Right ventricle myocardium superior (tissue), 1 donor: ENCODE results near the gene CDK7. TPM values are rescaled to one million over a fixed set of nuclear protein-coding genes. Genes with fewer than 3 reads are reported as not detected.

ENCODE experiments used
- ATAC-seq: fragments of 200-7000 bp; cut with Tn5 transposase; one replicate; pipeline ENCODE4 v1.9.1; 2020; ENCODE audit warnings: mild to moderate bottlenecking; ENCODE audit not compliant: poor library complexity
- DNase-seq: peaks from one replicate; pipeline ENCODE4 v3.0.0-alpha.2; 2020
- intact Hi-C: fragments of 100-400 bp; cut with DNase I; formaldehyde crosslinking; loops from one replicate; pipeline ENCODE4 v1.11.2; 2022
- total RNA-seq: library from RNA; stranded (reverse); fragmentation: NEBNext Ultra II Directional; extraction: Animal tissue kit (Norgen Biotek cat#: 25700); gene quantifications from one replicate; pipeline ENCODE4 v1.2.1, GENCODE V29; 2021
- donor health status: DM: no; HTN: yes; CAD: no; lungs with severe emphysema.

Gene CDK7
- total RNA-seq, 1 donor from 2014 or later = 14.8 TPM

GRCh38 chr5:69279517-69279916 lies 44.8 kb downstream of the CDK7 start:
- intact Hi-C loops = no loop called here
- ATAC-seq (peak; percentile 87), DNase-seq (no peak)

DNA sequence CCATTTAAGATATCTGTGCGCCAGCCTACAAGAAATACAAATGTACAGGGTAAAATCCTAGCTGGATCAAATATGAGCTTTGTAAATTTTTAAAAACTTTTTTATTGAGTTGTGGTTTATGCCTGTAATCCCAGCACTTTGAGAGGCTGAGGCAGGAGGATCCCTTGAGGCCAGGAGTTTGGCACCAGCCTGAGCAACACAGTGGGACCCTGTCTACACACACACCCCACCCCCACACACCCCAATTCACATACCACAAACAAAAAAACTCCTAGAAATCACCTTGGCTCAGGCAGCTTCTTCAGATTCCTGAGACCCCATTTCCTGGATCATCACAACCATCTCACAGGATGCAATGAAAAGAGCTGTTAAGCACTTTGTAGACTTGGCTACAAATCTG lies 46.4 kb downstream of the CDK7 start:
- DNase-seq (no peak), ATAC-seq (no peak)
- intact Hi-C loops = no loop called here

GRCh38 chr5:69284203-69284602 lies 49.5 kb downstream of the CDK7 start:
- no peak for ATAC-seq
- intact Hi-C loops = no loop called here
- DNase-seq = no peak

DNA sequence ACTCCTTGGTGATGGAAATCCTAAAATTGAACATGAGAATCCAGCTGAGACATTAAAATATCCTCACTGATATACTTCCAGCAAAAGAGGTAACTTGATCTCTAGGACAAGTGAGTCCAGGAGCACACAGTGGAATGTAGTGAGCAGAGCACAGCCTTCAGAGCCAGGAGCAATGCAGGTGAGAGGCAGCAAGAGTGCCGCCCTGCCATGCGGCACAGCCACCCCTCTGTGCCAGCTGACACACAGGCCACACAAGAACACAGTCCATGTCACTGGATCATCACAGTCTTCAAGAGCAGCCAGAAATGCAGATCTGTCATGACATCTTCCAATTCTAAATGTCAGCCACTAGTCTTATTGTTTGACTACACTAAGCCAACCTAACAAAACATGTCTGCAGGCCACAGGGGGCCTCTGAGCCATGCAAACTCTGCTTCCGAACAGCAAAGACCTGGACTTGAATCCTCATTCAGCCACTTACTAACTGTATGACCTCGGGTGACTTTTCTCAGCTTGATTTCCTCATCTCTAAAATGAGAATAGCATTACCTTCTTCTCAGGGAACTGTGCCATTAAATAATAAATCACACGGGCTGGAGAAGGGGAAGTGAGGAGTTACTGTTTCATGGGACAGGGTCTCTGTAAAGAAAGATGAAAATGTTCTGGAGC lies 50.9 kb downstream of the CDK7 start:
- DNase-seq (no peak), ATAC-seq (no peak)
- intact Hi-C loops = no loop called here

GRCh38 chr5:69288069-69288468 lies 53.4 kb downstream of the CDK7 start:
- intact Hi-C loops = no loop called here
- no peak for DNase-seq
- ATAC-seq = no peak

DNA sequence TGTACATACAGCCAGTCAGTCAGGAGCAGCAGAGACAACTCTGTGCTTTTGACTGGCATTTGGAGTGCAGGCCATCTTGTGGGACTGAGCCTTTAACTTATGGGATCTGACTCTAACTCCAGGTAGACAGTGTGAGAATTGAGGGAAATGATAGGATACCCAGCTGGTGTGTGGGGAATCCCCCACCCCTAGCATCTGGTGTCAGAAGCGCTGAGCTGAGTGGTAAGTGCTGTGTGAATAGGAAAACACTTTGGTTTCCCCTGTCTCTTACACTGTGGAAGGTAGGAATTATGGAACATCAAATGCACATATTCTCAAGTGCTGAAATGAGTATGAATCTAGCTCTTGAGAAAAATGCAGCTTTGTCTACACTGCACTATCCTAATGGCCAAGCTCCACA lies 54.0 kb downstream of the CDK7 start:
- no peak for ATAC-seq
- intact Hi-C loops = no loop called here
- DNase-seq = no peak

DNA sequence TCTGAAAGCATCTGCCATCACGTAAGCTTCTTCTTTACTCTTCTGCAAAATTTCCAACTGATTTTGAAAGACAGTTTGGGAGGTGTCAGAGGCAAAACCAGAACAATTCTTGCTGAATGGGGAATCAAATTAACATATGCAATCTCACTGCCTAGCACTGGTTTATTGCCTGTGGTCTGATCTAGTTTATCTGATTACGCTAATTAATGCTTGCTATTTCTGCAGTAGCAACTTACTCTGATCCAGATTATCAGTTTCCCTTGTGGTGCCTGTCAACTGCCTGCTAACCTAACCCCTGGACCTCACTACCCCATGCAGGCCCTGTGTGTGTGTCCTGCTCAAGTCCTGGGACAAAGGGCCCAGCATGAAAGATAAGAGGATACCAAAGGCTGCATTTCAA lies 57.6 kb downstream of the CDK7 start:
- no peak for DNase-seq
- intact Hi-C loops = no loop called here
- ATAC-seq = no peak

DNA sequence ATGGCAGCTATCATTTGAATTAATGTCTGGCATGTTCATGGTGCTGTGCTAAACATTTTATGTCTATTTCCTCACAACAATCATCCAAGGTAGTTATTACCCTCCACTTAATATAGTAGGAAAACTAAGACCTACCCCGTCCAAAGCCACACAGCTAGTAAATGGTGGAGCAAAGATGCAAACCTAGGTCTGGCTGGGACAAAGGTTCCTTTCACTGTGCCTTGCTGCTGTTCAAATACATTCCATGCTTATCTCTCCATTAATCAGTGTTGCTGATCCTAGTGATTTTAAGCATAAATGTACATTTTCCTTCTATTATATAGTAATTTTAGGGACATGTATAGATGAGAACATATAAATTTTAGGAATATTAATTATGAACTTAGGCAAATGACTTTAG lies 59.2 kb downstream of the CDK7 start:
- intact Hi-C loops = no loop called here
- no peak for ATAC-seq
- DNase-seq = no peak

DNA sequence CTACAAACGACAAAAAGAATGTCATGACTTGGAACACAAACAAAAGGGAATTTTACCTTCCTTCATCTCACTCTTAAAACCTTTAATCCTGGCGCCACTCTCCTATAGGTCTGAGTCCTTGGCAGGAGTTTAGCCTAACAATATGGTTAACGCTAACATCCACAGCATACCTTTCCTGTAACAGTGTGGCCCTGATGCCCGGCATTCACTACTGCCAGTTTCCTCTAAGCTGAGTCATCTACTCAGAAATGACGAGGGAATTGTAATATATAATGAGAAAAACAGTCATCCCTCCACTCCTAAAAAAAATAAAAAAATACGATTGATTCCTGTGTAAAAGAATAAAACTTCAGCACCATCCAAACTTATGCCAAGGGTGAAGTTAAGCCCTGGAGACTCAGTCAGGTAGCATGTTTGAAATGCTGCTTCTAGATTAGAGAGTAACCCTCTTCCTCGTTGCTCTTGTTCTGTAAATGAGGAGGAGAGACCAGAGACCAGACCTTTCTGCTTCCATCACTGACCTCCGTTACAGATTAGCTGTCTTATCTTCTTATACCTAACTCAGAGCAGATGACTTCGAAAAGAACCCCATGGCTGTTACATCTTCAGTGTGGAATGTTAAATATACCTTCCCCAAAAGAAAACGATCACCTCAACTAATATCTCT lies 60.5 kb downstream of the CDK7 start:
- intact Hi-C loops = no loop called here
- ATAC-seq (no peak), DNase-seq (no peak)

DNA sequence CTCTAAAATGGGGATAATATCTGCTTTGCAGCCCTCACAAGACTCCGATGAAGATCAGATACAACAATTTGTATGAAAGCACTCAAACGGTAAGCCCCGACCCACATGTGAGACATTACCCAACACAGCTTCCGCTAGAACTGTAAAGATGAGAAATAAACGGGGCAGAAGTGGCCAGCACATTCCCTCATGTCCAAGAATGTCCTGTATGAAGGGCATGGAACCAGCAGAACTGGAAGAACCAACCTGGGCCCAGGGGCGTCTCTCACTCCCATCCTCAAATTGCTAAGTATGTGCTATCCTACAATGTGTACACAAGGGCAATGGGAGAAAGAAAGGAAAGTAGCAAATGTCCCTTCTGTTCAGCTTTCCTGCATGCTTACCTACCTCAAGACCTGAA lies 64.9 kb downstream of the CDK7 start:
- intact Hi-C loops = no loop called here
- ATAC-seq (no peak), DNase-seq (no peak)

GRCh38 chr5:69300537-69301203 lies 66.0 kb downstream of the CDK7 start:
- DNase-seq (no peak), ATAC-seq (no peak)
- intact Hi-C loops = no loop called here

- DNase-seq = no peak
- intact Hi-C loops = no loop called here
- ATAC-seq = no peak
Observed at GRCh38 chr5:69305512-69305911, 70.8 kb downstream of the CDK7 start.

- ATAC-seq (no peak), DNase-seq (no peak)
- intact Hi-C loops = no loop called here
Observed at GRCh38 chr5:69308046-69308553, 73.4 kb downstream of the CDK7 start.

GRCh38 chr5:69309380-69309779 lies 74.7 kb downstream of the CDK7 start:
- no peak for DNase-seq
- intact Hi-C loops = no loop called here
- no peak for ATAC-seq

DNA sequence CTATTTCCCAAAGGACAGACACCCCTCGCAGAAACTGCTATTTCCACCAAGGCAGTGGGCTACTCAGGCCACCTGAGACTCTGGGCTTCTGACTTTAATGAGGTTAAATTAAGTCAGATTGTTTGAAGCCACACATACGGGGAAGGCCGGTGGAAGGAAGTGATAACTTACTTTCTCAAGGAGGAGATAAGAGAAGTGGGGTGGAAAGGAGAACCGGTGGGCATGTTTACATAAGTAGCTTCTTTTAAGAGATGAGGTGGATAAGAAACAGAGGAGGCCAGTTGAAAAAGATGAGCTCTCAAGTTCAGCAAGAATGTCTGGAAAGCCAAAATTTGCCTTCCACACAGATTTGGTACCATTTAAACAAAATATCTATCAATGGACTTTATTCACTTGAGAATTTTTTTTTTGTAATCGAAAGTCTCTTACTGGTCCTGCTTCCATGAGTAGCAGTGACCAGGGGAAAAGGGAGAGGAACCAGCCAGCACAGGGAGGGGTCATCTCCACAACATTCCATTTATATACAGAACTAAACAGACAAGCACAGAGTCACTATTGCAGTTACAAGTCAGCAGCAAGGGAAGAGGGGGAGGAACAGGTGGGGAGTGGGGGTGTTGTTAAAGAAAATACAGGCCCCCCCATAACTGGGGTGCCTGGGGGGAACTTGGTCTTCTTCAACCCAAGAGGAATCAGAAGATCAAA lies 77.9 kb downstream of the CDK7 start:
- intact Hi-C loops = no loop called here
- DNase-seq (no peak), ATAC-seq (no peak)

DNA sequence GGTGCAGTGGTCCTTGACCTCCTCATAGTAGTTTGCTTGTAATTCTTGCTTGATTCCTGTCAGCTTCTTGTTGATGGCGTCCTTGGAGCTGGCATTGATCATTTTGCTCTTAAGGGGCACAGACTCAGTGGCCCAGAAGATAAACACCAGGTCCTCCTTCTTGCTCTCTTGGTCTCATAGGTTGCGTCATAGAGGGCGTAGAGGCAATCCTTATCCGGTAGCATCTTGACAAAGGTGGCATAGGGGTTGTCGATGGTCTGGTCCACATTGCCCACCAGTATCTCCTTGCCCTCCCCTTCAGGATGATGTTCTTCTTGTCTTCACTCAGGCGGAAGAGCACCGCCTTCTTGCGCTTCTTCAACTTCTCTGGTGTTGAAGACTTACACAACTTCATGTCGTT lies 78.7 kb downstream of the CDK7 start:
- DNase-seq = no peak
- intact Hi-C loops = no loop called here
- ATAC-seq = no peak

GRCh38 chr5:69315972-69316371 lies 81.3 kb downstream of the CDK7 start:
- no peak for DNase-seq
- intact Hi-C loops = no loop called here
- ATAC-seq = peak; percentile 63

DNA sequence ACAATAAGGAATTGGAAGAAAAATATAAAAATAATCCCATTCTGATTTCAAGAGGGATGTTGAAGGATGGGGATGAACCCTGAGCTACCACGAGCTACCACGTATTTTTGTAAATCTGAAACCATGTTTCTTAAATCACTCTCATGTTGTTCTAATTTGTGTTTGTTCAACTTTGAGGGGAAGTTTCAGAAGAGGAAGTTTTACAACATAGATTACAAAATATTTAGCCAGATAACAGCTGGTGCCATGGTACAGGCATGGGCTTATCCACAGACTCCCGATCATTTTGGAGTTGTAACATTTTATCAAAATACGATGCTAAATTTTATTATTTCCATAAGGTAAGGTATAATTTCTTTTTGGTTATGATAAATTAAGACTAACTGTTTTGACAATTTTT lies 82.7 kb downstream of the CDK7 start:
- ATAC-seq (no peak), DNase-seq (no peak)
- intact Hi-C loops = no loop called here

DNA sequence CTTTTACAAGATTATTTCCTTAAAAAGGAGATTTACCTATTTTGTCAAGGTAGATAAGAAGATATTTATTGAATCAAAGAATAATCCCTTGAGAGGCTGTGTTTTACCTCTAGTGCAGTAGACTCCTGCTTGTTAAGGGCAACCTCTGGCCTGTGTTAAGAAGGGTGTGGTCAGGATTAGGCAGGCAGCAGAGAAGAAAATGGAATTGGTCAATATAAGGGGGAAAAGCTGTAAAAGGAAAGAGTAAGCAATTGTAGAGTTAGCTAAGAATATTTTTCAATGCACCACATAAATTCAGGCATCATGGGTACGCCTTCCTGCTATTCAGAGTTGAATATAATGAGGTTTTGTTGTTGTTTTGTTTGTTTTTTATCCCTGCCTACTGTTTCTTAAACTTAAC lies 91.7 kb downstream of the CDK7 start:
- intact Hi-C loops = no loop called here

More for the DNA sequence above, 91.7 kb downstream of the CDK7 start:
- ATAC-seq (no peak), DNase-seq (no peak)
